COLO668 (cell line): ENCODE measurements around the gene HDLBP.
A peak's percentile ranks its signal among the peaks of the same experiment; 100 is the strongest.

ENCODE experiments used
- DNase-seq: peaks from one replicate; lab custom pipeline; 2025; ENCODE audit not compliant: unreplicated experiment; lab: John Stamatoyannopoulos, UW

HDLBP gene

DNA sequence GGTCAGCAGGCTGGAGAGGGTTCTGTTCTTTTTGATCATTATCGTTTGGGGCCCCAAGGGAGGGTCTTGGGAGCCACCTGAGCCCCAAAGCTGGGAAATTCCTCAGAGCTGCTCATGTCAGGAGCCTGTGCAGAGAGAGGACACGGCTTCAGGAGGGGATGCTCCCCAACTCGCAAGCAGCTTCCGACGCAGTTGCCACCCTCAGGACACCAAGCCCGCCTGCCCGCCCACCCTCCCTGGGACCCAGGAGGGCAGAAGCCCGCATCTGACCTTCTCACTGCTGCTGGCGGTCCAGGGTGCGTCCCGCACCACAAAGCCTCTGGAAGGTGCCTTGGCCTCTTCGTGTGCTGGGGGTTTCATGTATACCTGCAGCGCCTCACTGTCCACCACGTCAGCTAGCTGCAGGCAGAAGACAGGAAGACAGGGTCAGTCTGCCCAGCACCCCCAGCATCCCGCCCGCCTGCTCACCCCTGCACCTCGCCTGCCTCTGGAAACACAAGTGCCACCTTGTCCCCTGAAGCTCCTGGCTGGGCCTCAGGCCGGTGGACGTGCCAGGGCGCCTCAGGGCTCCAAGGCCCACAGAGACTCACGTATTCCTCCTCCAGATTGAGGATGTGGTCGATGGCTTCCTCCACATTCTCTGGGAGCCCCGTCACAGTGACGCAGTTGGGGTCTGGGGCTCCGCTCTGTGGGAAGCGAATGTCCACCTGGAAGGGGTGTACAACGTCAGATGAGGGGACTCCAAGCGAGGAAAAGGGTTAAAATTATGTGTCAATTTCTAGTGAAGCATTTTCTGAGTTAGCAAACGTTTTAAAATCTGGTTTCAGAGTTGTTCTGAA lies 85.7 kb downstream of the HDLBP start:
- no peak for DNase-seq

DNA sequence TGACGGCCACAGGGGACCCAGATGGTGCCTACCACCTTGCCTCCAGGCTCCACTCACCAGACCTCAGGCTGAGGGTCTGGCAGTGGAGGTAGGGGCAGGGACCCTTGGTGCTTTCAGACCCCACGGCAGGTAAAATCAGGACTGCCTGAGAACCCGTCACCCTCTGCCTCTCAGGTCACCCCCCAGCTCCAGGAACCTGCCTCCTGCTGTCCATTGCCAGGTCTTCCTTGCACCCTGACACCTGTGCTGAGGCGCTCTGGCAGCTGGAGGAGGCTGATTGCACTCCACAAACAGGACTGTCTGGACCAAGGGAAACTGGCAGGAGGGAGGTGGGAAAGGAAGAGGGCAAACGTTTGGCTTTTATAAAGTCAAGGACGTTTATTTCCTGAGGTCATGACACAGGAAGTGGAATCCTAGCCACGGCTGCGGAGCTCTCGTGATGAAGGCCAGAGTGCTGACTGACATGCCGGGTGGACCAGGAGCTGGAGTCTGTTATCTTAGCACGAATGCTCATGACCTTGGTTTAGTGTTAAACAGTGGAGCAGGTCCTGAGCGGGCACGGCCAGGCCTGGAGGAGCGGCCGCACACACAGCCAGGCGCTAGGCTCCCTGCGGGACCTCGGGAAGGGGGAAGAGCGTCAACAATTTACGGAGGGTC lies 86.5 kb downstream of the HDLBP start:
- DNase-seq, result no peak

DNA sequence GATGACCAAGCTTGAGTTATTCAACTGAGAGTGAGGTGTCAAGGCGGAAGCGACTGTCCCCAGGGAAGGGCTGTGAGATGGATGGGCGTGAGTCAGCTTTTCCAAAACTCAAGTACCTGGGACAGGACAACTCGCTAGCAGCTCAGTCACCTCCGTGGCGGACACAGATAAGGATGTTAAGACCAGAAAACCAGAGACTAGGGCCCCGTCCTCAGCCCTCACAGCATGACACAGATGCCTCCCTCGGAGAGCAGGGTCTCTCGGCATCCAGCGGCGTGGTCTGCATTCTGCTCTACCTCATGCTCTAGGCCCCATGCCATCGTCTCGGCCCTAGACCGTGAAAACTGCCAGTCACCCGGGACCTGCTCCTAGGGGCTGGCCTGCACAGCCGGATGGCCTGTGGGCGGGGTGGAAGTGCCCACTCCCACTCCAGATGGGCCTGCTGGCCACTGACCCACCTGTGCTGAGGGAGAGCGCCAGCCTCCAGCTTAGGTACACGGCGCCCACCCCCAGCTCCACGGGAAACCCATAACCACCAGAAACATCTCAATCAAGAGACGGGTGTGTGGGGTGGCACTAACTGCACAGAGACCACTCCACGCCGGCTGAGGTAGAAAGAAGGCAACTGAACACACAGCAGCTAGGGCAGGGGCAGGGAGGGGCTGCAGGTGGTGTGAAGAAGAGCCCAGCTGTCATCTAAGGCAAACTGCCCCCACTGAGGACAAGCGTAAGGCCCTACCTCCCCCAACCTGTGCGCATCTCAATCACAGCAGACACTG lies 87.2 kb downstream of the HDLBP start:
- DNase-seq, result no peak

DNA sequence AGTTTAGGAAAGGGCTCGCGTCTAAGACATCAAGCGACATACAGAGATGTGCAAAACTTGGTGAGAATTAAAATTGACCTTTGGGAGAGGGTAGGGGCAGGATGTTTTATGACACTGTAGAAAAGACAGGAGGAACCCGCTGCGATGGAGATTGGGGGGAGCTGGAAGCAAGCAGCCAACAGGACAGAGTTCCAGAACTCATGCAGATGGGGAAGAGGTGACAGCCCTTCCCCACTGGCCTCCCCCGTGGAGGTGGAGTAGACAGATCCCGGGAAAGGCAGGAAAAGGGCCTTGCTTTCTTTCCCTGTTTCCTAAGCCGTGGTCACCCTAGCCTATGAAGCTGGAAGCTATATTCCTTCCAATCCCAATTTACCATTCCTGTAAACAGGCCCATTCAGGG lies 87.9 kb downstream of the HDLBP start:
- DNase-seq, result no peak

DNA sequence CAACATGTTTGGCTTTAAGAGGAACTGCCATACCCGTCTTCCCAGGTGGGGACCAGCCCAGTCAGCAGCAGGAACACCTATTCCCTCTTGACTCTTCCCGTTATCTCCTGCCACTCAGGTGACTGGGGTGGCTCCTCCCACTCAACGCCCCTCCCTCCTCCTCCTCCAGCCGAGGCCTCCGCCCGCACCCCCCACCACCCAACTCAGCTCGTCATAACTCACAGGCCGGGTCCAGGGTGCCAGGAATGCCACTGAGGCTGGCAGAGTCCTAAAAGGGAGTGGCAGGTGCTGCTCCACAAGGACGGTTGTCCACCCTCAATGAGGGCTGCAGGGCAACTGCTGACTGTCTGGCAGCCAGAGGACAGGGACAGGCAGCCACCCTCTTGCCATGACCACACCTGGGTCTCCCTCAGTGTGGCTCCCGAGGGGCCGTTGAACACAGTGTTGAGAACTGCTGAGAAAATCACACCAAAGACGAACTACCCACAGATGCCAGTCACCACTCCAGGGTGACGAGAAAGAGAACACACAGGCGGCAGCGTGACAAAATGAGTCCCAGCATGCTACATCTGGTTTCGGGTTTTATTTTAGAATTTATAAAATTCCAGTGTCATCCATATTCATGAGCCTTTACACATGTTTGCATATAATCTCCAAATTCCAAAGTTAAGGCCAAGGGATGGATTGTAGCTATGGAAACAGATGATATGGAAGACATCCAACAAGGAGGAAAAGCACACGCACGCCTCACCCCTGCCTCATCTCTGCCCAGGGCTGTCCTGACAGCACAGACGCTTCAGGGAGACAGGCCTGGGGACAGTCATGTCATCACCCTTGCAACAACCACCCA lies 88.5 kb downstream of the HDLBP start:
- no peak for DNase-seq

DNA sequence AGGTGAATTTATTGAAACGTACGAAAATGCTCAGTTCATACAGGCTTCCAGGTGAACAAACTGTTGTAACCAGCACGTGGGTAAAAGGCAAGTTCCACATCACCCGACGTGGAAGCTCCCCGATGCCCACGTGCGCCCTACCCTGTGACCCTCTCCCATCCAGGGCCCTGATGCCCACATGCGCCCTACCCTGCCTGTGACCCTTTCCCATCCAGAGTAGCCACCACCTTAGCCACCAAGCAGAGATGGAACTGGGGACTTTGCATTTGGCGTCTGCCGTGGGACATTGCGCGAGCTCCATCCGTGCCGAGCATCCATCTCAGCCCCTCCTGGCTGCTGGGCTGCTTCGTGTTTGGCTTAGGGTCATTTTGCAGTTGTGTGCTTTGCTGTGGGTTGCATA lies 89.5 kb downstream of the HDLBP start:
- DNase-seq, result no peak

DNA sequence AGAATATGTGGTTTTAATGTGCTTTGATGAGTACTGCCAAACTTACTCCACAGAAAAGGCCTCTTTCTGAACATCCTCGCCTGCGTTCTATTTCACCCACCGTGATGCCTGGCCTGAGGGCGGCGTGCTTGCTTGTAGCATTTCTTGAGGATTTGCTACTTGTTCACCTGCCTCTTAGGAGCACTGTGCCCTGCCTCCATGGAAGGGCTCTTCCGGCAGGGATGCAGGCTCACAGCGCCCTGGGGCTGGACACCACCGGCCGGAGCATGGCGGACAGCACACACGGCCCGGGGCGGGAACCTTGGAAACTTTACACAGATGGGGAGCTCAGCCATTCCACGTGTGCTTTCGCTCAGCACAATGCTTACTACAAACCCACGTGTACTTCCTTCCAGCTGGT lies 89.9 kb downstream of the HDLBP start:
- DNase-seq, result no peak

DNA sequence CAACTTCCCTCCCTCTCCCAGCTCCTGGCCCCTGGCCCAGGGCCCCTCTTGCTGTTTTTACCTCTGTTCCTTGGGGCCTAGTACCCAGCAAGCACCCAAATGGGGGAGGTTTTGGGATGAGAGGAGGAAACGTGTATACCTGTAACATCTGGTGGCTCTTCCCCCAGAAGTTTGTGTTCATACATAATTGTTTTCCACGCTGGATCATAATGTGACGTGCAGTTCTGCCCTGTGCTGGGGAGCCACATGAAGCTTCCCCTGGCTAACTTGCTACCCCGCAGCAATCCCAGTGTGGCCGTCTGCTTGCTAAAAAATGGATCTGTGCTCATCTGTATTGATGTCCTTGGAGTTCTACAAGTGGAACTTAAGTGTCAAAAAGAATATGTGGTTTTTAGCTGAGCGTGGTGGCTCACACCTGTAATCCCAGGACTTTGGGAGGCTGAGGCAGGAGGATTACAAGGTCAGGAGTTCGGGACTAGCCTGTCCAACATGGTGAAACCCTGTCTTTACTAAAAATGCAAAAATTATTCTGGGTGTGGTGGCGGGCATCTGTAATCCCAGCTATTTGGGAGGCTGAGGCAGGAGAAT lies 90.5 kb downstream of the HDLBP start:
- DNase-seq, result no peak

DNA sequence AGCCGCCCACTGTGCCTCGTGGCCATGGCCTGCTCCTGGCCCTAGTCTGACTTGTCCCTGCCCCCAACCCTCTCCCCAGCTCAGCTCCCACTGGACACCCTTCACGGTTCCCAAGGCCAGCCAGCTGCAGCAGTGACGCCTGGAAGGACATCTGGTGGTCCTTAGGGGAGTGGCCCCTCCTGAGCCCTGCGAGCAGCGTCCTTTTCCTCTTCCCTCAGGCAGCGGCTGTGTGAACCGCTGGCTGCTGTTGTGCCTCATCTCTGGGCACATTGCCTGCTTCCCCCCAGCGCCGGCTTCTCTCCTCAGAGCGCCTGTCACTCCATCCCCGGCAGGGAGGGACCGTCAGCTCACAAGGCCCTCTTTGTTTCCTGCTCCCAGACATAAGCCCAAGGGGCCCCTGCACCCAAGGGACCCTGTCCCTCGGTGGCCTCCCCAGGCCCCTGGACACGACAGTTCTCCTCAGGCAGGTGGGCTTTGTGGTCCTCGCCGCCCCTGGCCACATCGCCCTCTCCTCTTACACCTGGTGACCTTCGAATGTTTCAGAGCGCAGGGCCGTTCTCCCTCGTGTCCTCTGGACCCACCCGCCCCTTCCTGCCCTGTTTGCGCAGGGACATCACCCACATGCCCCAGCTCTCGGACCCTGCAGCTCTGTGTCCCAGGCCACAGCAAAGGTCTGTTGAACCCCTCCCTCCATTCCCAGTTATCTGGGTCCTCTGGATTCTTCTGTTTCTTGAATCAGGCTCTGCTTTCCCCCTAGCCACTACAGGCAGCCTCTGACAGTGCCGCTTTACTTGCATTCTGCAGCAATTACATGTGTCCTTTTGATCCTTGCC lies 91.2 kb downstream of the HDLBP start:
- no peak for DNase-seq

DNA sequence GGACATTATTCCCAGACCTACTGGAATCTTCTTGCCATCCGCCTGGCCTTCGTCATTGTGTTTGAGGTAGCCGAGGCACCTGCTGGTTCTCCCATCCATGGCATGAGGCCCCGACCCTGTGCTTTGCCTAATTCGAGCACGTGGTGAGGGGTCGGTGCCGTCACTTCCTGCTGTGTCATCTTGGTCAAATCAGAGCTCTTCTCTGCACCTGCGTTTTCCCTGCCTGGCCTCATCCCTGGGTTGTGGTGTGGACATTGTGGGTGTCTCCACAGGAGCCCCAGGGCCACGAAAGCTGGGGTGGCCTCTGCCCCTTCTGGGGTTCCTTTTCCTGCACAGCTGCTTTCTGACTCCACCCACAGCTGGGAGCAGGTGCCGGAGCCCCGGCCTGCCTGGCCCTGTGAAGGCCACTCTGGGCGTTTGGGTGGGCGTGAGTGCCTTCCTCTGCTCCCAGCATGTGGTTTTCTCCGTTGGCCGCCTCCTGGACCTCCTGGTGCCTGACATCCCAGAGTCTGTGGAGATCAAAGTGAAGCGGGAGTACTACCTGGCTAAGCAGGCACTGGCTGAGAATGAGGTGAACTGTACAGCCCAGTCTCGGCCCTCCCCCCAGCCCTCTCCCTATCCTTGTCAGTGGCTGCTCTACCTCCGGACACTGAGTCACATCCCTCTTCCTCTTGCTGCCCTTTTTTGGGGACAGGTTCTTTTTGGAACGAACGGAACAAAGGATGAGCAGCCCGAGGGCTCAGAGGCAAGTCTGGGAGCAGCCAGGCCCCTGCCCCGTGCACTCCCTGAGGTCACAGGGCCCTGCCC lies 92.1 kb downstream of the HDLBP start:
- DNase-seq, result no peak

DNA sequence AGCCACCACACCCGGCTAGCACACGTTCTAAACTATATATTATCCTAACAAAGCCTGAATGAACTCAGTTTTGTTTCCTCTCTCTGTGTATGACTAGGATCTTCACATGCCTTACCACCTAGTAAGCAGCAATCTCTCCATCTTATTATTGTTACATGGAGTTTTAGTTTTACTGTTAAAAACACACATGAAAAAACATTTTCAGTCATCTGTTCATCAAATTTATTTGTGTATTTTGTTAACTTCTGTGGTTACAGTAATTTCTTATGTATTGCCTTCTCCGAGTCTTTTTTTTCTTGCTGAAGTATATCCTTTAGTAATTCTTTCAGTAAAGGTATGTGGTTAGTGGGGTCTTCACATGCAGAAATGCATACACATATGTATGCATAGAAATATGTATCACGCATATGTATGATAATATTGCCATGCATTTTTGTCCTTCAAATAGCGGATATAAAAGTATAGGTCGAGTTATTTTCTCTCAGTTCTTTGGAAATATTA lies 95.6 kb downstream of the HDLBP start:
- DNase-seq, result no peak

DNA sequence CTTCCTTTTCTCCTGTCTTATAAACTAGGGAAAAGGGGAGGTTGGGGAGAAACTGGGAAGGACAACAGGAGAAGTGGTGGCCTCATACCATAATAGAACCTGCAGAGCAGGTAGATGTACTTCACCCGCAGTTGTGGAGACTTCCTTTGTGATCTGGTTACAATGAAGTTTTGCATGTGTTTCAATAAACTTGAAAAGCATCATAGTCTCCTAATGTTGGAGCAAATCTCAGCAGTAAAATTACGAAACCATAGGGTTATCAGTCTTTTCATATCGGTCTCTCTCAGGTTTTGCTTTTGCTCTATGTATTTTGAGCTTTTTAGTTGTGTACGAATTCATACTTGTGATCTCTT lies 96.5 kb downstream of the HDLBP start:
- no peak for DNase-seq

DNA sequence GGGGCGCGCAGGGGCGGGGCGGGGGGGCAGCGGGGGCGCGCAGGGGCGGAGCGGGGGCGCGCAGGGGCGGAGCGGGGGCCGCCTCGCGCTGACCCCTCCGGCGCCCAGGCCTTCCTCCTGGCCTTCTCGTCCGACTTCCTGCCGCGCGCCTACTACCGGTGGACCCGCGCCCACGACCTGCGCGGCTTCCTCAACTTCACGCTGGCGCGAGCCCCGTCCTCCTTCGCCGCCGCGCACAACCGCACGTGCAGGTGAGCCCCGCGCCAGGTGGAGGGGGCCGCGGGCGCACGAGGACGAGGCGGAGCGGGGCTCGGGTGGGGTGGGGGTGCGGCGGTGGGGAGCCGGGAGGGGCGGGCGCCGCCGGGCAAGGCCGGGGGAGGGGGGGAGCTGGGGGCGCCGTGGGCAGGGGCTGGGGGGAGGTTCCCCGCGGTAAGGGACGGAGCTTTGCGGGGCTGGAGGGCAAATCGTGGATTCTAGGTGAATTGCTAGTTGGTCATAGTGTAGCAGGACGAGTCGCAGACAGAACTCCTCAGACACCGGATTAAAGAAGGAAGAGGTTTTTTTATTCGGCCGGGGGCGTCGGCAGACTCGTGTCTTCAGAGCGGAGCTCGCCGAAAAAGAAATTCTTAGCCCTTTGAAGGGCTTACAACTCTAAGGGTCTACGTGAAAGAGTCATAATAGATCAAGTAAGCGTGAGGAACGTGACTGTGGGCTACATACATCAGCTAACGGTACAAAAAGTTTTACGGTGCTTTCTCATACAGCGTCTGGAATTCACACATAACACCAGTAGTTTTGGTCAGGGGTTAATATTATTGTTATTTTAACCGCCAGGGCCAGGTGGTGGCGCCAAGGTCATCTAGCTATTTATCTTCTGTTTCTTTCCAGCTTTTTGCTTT lies 97.1 kb downstream of the HDLBP start:
- DNase-seq, result peak; percentile 62

DNA sequence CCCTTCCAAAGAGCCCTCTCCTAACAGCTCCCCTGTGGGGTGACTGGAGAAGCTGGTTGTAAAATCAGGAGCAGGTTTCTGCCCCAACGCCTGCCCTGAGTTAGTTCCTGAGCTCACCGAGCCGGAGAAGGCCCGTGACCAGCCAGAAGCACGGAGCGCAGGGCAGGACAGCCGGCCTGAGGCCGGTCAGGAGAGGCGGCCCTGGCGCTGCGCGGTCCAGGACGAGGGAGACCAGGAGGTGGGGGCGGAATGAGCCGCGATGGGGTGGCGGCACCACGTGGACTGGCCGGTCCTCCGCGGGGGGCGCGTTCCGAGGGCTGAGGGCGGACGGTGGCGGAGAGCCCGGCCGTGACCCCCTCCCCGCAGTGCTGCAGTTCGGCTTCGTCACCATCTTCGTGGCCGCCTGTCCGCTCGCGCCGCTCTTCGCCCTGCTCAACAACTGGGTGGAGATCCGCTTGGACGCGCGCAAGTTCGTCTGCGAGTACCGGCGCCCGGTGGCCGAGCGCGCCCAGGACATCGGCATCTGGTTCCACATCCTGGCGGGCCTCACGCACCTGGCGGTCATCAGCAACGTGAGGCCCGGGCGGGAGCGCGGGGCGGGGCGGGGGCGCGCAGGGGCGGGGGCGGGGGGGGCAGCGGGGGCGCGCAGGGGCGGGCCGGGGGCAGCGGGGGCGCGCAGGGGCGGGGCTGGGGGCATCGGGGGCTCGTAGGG lies 98.0 kb downstream of the HDLBP start:
- peak; percentile 83 for DNase-seq

DNA sequence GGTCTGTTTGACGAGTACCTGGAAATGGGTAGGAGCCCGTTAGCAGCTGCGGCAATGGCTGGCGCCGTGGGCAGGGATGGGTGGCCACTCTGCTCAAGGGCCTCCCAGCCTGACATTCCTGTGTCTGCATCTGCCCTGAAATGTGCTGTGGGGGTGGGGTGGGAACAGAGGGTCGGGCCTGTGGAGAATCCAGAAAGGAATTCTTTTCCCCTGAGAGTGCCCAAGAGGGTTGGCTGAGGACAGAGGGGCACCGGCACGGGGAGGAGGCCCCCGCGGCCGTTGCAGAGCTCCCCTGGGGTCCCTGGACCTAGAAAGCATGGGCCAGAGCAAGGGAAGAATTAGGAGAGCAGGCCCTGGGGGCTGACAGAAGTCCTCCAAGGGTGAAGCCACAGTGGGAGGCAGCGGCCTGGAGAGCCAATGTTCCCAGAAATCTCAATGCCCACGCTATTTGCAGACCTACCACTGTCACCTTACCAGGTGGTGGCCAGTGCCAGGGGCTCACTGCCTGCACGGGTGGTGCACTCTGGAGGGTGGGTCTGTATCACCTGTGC lies 99.2 kb downstream of the HDLBP start:
- DNase-seq, result no peak

DNA sequence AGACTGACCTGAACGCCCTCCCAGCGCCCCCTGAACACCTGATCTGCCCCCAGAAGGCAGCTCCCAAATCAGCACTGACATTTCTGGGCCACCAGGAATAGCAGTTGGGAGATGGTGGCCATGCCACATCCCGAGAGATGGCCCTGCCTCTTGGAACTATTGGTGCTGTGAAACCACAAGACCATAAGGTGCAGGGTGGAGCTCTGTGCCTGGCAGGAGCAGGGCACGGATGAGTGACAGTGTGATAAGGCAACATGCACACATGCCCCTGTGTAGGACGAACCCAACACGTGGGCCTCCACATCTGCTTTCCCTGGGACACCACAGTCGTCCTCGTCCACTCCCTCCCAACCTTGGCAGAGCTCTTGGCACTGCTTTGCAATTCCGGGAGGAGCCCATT lies 100.1 kb downstream of the HDLBP start:
- no peak for DNase-seq

DNA sequence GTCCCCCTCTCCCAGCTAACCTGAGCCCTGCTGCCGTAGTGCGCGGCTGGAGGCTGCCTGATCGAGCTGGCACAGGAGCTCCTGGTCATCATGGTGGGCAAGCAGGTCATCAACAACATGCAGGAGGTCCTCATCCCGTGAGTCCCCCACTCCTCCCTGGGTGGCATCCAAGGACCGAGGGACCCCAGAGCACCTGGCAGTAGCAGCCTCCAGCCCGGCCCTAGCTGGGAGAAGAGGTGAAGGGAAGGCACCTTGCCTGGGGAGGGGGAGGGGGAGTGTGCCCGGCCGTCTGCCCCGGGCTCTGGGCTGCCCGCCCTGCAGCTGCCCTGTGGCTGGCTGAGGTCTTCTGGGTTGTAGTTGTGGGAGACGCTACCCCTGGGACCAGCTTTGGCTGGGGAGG lies 100.7 kb downstream of the HDLBP start:
- no peak for DNase-seq
